ENCODE measurements around the gene PIAS3.
A peak's percentile ranks its signal among the peaks of the same experiment; 100 is the strongest.

The PIAS3 gene

GRCh38 chr1:145863282-145864018 lies 4.6 kb upstream of the PIAS3 start:
- no peak for TF ChIP-seq CTCF (IDR thresholded peaks at IDR 0.05; ENCODE audit: borderline replicate concordance, control extremely low read depth, extremely low read depth, insufficient read depth, missing control alignments)
- in situ Hi-C loops (cut with MboI; ENCODE audit: low sequenced_read_pairs, unreplicated experiment) = no loop called here
- no peak for DNase-seq (ENCODE audit: low spot score)

GRCh38 chr1:145859491-145860023 lies 676 bp upstream of the PIAS3 start:
- no peak for TF ChIP-seq CTCF (IDR thresholded peaks at IDR 0.05; ENCODE audit: borderline replicate concordance, control extremely low read depth, extremely low read depth, insufficient read depth, missing control alignments)
- DNase-seq (ENCODE audit: low spot score) = peak; percentile 93
- in situ Hi-C loops (cut with MboI; ENCODE audit: low sequenced_read_pairs, unreplicated experiment) = no loop called here

GRCh38 chr1:145858238-145858900 lies 512 bp downstream of the PIAS3 start:
- DNase-seq (ENCODE audit: low spot score) = peak; percentile 63

GRCh38 chr1:145857170-145857569 lies 1.7 kb downstream of the PIAS3 start:
- no peak for TF ChIP-seq CTCF (IDR thresholded peaks at IDR 0.05; ENCODE audit: borderline replicate concordance, control extremely low read depth, extremely low read depth, insufficient read depth, missing control alignments)
- no peak for DNase-seq (ENCODE audit: low spot score)
- in situ Hi-C loops (cut with MboI; ENCODE audit: low sequenced_read_pairs, unreplicated experiment) = no loop called here

More at GRCh38 chr1:145858238-145858900, 512 bp downstream of the PIAS3 start:
- no peak for TF ChIP-seq CTCF (IDR thresholded peaks at IDR 0.05; ENCODE audit: borderline replicate concordance, control extremely low read depth, extremely low read depth, insufficient read depth, missing control alignments)
- in situ Hi-C loops (cut with MboI; ENCODE audit: low sequenced_read_pairs, unreplicated experiment) = no loop called here

GRCh38 chr1:145855426-145855948 lies 3.4 kb downstream of the PIAS3 start:
- DNase-seq (ENCODE audit: low spot score) = no peak
- in situ Hi-C loops (cut with MboI; ENCODE audit: low sequenced_read_pairs, unreplicated experiment) = no loop called here
- no peak for TF ChIP-seq CTCF (IDR thresholded peaks at IDR 0.05; ENCODE audit: borderline replicate concordance, control extremely low read depth, extremely low read depth, insufficient read depth, missing control alignments)

- DNase-seq (ENCODE audit: low spot score) = no peak
- in situ Hi-C loops (cut with MboI; ENCODE audit: low sequenced_read_pairs, unreplicated experiment) = no loop called here
- peak; percentile 1 for TF ChIP-seq CTCF (IDR thresholded peaks at IDR 0.05; ENCODE audit: borderline replicate concordance, control extremely low read depth, extremely low read depth, insufficient read depth, missing control alignments)
Measured at GRCh38 chr1:145849356-145850160, 9.3 kb downstream of the PIAS3 start.
